ENCODE results near the gene RNF44. TPM values are rescaled to one million over a fixed set of nuclear protein-coding genes. Genes with fewer than 3 reads are reported as not detected.

RNF44 gene
- total RNA-seq, 2 donors from 2014 or later, result 16.2 to 16.6 TPM

DNA sequence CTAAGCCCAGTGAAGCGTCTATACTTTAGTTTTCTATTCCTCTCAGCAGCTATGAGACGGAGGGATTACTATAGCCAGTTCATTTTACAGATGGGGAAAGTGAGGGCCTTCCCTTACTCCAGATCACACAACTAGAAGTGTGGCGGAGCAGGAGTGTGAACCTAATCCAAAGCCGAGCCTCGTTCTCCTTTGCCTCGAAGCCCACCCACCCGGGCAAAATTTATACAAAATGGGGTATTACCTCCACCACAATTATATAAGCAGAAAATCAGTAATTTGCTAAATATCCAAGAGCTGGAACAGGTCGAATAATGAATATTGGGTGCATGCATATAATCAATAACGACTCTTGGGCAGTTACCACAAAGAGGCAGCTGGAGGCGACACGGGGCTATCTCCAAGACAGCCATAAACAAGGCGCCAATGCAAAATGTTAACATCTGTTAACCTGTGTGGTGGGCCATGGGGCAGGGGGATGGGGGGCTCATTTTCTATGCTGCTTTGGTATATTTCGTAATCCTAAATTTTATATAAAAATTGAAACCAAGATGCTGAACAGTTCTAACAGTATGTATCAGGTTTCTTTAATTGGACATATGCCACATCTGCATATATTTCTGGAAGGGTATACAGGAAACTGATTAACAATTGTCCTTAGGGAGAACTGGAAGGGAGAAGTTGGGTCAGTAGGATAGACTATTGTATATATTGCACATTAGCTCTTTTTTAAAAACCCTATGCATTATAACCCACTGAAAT is 1.2 kb upstream of the RNF44 start:
- intact Hi-C loops (cut with DNase I), result loop anchor here (5.0 to 10.0 kb wide), 2 partner anchors 94 to 494 kb away; partner anchors contain the start of gene FAF2 (in 2 of the 2)

DNA sequence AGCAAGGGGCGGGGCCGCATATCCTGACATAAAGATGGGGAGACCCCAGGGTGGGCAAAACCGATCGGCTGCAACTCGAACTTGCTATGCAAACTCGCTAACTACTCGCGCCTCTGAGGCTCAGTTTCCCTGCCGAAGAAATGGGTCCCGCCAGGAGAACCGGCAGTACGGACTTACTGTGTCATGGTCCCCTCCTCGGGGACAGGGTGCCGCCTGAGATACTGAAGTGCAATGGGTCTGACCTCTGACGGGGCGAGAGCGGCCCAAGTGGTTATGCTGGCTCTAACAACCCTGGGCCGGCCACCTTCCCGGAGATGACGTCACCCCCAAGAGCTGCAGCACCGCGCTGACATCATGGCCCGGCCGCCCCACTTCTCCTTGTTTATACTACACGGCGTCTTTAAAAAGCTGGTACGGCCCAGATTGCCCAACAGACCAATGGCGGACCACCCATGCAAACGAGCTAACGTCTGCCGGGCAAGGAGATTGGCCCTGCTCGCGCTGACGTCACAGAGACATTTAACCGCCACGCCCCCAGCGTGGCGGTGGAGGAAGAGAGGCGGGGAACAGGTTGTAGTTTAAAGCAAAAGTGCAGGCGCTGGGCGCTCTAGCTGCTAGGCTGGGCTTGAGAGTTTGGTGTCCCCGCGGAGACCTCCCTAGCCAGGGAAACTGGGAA is 490 bp upstream of the RNF44 start:
- intact Hi-C loops (cut with DNase I), result loop anchor here (5.0 to 10.0 kb wide), 2 partner anchors 93 to 495 kb away; partner anchors contain the start of gene FAF2 (in 2 of the 2)
- peak; percentile 99 for DNase-seq (ENCODE audit: low spot score)

More for the DNA sequence above, 1.2 kb upstream of the RNF44 start:
- DNase-seq (ENCODE audit: low spot score), result no peak

DNA sequence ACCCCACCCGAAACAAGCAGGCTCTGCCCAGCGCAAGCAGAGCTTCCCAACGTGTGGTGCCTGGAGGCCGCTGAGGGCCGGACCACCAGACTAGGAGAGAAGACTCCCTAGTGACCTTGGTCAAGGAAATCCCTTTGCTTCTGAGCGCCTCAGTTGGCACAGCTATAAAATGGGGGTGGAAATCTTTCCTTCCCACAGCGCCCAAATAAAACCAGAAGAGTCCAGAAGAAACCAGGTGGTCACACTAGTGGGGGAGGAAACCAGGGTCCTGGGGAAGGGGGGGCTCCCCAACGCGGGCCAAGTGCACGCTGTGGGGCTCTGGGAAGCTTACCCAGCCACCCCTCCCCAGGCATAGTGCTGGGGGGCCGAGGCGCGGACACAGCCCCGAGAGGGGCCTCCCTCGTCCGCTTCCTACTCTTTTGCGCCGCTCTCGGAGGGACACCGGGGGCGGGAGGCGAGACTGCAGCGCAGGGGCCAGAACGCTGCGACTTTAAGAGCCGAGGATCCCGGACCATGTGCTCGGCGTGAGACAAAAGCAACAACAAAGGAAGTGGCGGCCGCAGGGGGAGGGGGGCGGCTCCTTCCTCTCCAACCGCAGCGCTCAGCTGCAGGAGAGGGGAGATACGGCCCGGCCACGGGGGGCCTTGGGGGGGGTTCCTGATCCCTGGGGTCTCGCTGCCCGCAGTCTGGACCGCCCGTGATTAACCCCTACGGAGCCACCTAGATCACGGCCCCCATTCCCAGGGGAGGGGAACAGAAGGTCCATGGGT is 885 bp downstream of the RNF44 start:
- peak; percentile 95 for DNase-seq (ENCODE audit: low spot score)
- intact Hi-C loops (cut with DNase I), result loop anchor here (5.0 to 10.0 kb wide), 2 partner anchors 92 to 496 kb away; partner anchors contain the start of gene FAF2 (in 2 of the 2)

DNA sequence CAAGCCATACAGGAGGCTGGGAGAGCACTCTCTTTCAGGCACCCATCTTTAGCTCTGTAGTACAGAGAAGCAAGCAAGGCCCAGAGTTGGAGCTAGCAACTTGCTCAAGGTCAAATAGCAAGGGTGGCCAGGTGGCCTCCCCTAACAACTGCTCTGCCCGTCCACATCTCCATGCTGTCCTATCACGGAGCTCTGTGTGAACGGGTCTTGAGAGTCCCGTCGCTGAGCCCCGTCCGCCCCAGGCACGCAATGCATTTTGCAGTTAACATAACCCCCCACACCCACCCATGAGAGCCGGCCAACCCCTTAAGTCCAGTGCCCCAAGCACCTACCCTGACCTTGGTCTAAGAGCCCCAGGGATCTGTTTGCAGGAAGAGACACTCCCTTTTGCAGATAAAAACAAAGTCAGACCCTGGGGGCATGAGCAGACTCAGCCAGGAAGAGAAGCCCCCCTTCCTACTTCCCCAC is 1.5 kb downstream of the RNF44 start:
- no peak for DNase-seq (ENCODE audit: low spot score)
- intact Hi-C loops (cut with DNase I), result loop anchor here (5.0 to 10.0 kb wide), 2 partner anchors 91 to 497 kb away; partner anchors contain the start of gene FAF2 (in 2 of the 2)

DNA sequence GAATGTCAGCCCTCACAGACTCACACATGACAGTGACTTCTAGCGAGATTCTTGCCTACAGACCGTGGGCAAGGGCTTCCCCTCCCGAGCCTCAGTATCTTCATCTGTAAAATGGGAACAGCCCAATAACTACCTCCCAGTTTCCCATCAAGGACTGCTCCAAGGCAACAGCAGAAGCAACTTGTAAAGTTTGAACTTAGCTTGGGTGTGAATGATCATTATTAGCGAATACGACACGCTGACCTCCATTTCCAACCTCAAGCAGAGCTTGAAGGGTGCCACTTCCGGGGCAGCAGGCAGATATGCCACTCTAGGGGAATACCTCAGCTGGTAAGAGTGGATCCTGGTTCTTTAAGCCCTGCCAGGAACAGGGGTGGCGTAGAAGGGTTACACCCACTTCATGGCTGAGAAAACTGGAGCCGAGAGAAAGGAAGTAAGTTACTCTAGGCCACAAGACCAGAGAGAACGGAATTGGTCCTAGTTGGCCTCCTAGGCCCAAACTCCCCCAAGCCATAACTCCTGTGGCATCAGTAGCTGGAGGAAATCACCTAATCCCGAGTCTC is 2.0 kb downstream of the RNF44 start:
- intact Hi-C loops (cut with DNase I), result loop anchor here (5.0 to 10.0 kb wide), 2 partner anchors 90 to 497 kb away; partner anchors contain the start of gene FAF2 (in 2 of the 2)
- DNase-seq (ENCODE audit: low spot score), result no peak

- intact Hi-C loops (cut with DNase I), result loop anchor here (5.0 to 10.0 kb wide), 2 partner anchors 90 to 498 kb away; partner anchors contain the start of gene FAF2 (in 2 of the 2)
- no peak for DNase-seq (ENCODE audit: low spot score)
Measured at GRCh38 chr5:176534640-176535039, 2.6 kb downstream of the RNF44 start.

DNA sequence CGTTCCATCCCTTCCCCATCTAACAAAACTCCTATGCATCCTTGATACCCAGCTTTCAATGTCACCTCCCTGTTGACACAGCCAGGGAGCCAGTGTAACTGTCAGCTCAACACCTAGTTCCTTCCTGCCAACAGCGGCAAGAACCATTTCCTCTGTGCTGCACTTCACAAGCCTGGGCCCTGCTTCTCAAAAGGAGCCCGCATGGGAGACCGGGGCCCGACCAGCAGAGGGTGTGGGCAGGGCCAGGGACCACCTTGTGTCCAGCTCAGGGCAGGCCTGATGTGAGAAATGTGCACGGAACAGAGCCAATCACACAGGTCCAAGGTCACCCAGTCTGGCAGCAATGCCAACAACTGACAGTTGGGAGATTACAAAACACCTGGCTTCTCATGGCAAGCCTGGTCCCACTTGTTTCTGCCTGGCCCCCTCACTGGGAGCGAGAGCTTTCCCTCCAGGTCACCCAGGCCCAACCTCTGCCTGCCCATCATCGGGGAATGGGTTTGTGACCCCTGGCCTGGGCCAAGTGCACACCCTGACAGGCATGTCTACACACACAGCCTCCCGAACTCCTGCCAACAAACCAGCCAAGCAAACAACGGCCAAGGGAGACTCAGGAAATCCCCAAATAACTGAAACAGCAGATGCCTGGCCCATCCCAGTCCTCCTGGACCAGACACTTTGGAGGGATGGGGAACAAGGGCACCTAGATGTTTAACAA is 3.1 kb downstream of the RNF44 start:
- DNase-seq (ENCODE audit: low spot score), result no peak
- intact Hi-C loops (cut with DNase I), result loop anchor here (10.0 kb wide), 1 partner anchor 89 kb away; the partner anchor contains the start of gene FAF2 (in 2 of the 2)

DNA sequence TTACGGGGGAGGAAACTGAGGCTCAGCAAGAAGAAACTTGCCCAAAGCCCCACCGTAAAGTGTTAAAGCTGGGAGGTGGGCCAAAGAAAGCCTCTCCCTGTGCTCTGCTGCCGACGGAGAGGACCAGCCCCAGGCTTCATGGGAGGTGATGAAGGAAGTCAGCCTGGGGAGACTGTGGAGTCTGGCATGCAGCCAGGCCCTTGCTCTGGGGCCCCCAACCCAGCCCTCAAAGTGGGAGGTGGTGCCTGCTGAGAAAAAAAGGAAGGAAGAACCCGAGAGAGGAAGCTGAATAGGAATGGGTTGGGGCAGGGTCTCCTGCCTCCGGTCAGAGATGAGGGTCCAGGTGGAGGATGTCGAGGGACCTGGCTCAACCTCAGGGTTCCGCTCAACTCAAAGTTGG is 3.8 kb downstream of the RNF44 start:
- intact Hi-C loops (cut with DNase I), result loop anchor here (10.0 kb wide), 1 partner anchor 89 kb away; the partner anchor contains the start of gene FAF2 (in 2 of the 2)
- no peak for DNase-seq (ENCODE audit: low spot score)

GRCh38 chr5:176532795-176533194 is 4.4 kb downstream of the RNF44 start:
- no peak for DNase-seq (ENCODE audit: low spot score)
- intact Hi-C loops (cut with DNase I), result loop anchor here (10.0 kb wide), 1 partner anchor 88 kb away; the partner anchor contains the start of gene FAF2 (in 2 of the 2)

DNA sequence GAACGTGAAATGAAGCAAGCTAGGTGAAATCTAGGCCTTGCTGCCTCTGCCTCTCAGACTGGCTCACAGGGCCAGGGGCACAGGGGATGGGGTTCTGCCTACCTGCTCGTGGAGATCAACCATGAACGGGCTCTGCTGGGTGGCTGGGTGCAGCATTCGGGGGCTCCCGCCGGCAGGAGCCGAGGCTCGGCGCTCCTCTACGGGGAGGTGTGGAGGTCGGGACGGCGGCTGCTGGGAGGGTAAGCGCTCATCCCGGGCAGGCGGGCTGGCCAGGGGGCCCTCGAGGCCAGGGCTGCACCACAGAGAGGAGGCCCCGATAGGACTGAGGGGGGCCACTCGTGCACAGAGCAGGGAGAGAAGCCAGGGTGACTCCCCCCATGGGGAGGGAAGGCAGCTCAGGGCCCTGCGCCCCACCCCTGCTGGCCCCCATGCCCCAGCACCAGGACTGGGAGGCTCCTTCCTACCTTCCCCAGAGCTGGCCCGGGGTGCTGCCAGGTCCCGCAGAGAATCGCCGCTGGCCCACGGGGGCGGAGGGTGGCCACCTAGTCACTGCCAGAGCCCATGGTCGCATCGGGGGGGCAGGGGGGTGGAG is 5.2 kb downstream of the RNF44 start:
- intact Hi-C loops (cut with DNase I), result loop anchor here (10.0 kb wide), 1 partner anchor 87 kb away; the partner anchor contains the start of gene FAF2 (in 2 of the 2)
- DNase-seq (ENCODE audit: low spot score), result peak; percentile 72

- DNase-seq (ENCODE audit: low spot score), result peak; percentile 63
- intact Hi-C loops (cut with DNase I), result loop anchor here (10.0 kb wide), 1 partner anchor 86 kb away; the partner anchor contains the start of gene FAF2 (in 2 of the 2)
Measured at GRCh38 chr5:176530983-176531901, 6.0 kb downstream of the RNF44 start.

GRCh38 chr5:176530393-176530982 is 6.7 kb downstream of the RNF44 start:
- DNase-seq (ENCODE audit: low spot score), result peak; percentile 74
- intact Hi-C loops (cut with DNase I), result loop anchor here (10.0 kb wide), 1 partner anchor 86 kb away; the partner anchor contains the start of gene FAF2 (in 2 of the 2)

GRCh38 chr5:176529741-176530141 is 7.5 kb downstream of the RNF44 start:
- intact Hi-C loops (cut with DNase I), result loop anchor here (10.0 kb wide), 1 partner anchor 85 kb away; the partner anchor contains the start of gene FAF2 (in 2 of the 2)

DNA sequence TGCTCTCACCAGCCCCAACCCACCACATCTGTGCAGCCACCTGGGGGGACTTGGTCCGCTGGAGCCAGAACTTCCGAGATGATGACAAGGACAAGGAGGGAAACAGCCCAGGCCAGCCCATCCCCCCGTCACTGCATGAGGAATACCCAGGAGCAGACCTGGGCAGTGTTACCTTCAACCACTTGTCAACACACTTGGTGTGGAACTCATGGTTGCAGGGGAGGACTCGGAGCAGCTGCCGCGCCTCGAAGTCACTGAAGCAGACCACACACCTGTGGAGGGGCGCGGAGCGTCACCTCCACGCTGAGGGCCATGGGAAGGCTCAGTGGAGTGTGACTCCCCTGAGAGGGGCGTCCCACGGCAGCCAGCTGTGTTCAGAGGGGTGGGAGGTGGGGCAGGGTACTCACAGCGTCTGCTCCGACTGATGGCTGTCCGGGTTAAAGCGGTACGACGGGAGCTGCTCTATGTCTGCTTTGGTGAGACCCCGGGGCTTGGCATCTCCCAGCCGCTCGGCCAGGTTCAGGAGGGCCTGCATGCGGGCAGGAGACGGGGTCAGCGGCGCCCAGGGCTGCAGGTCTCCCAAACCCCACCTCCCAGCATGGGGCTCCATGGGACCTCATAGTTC is 8.0 kb downstream of the RNF44 start:
- peak; percentile 76 for DNase-seq (ENCODE audit: low spot score)
- intact Hi-C loops (cut with DNase I), result no loop called here

More at GRCh38 chr5:176529741-176530141, 7.5 kb downstream of the RNF44 start:
- peak; percentile 62 for DNase-seq (ENCODE audit: low spot score)

DNA sequence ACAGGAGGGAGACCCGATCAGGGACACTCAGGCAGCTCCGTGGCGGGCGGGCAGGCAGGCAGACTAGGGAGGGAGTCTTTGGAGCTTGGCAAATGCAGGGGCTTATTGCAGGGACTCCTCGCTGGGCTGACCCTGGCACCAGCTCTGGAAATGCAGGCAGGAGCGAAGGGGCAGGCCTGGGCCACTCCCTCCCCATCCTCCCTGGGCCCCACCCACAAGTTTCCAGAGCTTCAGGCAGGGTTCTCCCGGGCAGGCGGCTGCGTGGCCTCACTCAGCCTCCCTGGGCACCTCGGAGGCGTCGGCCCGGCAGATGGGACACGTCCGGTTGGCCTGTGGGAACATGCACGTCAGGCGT is 8.5 kb downstream of the RNF44 start:
- peak; percentile 81 for DNase-seq (ENCODE audit: low spot score)
- intact Hi-C loops (cut with DNase I), result no loop called here

Data from posterior vena cava (tissue), 2 donors.